C4-2B (cell line): Measurements from ENCODE around the gene MLLT6.

Source experiments
- CTCF ChIP-seq: fragments of 450-650 bp; conservative IDR thresholded peaks from 2 replicates; pipeline ENCODE4 v1.5.1; 2017; ENCODE audit warnings: mild to moderate bottlenecking
- ZFX ChIP-seq: fragments of 450-650 bp; IDR thresholded peaks from 2 replicates; pipeline ENCODE4 v1.6.1; 2017

GRCh38 chr17:38707678-38708351 is 2.7 kb downstream of the MLLT6 start:
- TF ChIP-seq CTCF (no peak), ZFX (no peak)
